Testis (tissue), 3 donors: ENCODE results near the gene SFRP4. TPM values are rescaled to one million over a fixed set of nuclear protein-coding genes. Genes with fewer than 3 reads are reported as not detected.

Experiments
- DNase-seq: peaks from one replicate; pipeline ENCODE4 v3.0.0-alpha.2; 2019
- H3K27ac ChIP-seq, 2 donors: fragments of 200-600 bp; sonication (generic); one replicate each; pipeline ENCODE4 v1.5.1; 2019
- H3K27me3 ChIP-seq: fragments of 200-600 bp; sonication (generic); one replicate; pipeline ENCODE4 v1.5.1; 2019
- H3K36me3 ChIP-seq: fragments of 200-600 bp; sonication (generic); one replicate; pipeline ENCODE4 v1.5.1; 2017; ENCODE audit warnings: low read depth; ENCODE audit errors: missing control alignments
- H3K4me1 ChIP-seq: fragments of 200-600 bp; sonication (generic); one replicate; pipeline ENCODE4 v1.5.1; 2019
- H3K4me3 ChIP-seq, 2 donors: fragments of 200-600 bp; sonication (generic); one replicate each; pipeline ENCODE4 v1.5.1; 2017 to 2019
- H3K9me3 ChIP-seq: fragments of 200-600 bp; sonication (generic); one replicate; pipeline ENCODE4 v1.5.1; 2017
- POLR2A ChIP-seq: fragments of 450-650 bp; IDR thresholded peaks from one replicate; pipeline ENCODE4 v1.6.1; 2017; ENCODE audit warnings: antibody characterized with exemption, mild to moderate bottlenecking, moderate library complexity
- WGBS, 2 donors: methylation state at CpG; one replicate each; pipeline ENCODE4 v1.1.5; 2018; 5-methylcytosine and 5-hydroxymethylcytosine counted together
- intact Hi-C: fragments of 100-400 bp; cut with DNase I; formaldehyde crosslinking; loops from one replicate; pipeline ENCODE4 v1.15.1; 2023; ENCODE audit warnings: low total_unique reads
- polyA plus RNA-seq: library from polyadenylated mRNA; stranded (reverse); fragments of 350-450 nt; fragmentation: Illumina TruSeq; extraction: RNeasy Lipid Tissue Mini Kit (QIAGEN cat#74804); gene quantifications from one replicate; pipeline ENCODE4 v1.2.3, GENCODE V29; 2014; ENCODE audit warnings: low read depth, low replicate concordance; ENCODE audit not compliant: insufficient read depth
- total RNA-seq, 2 donors: library from RNA; depleted of rRNA; stranded (reverse); fragments of >200 nt; gene quantifications; one replicate each; pipeline ENCODE4 v1.2.3, GENCODE V29; 2016
- TF ChIP-seq, protein P1 (sequence below), 3 experiments: fragments of 450-650 bp in 2 of 3; fragments of 200-600 bp in 1 of 3; sonication (generic) in 1 of 3; IDR thresholded peaks; one replicate each; pipeline ENCODE4 v1.5.1; 2016 to 2019; ENCODE audit warnings: antibody characterized with exemption in 3 of 3, mild to moderate bottlenecking in 2 of 3, moderate library complexity in 1 of 3

The SFRP4 gene
- total and polyA plus RNA-seq, 3 donors from 2014 or later = 9.0 to 48.0 (median 18.5) TPM

GRCh38 chr7:37947138-37947940, 30.7 kb upstream of the SFRP4 start:
- WGBS, 2 donors = 88 to 90% methylated on average over 7 of the region's 7 CpGs
- DNase-seq = no peak
- peaks cover 15% of the 10 kb centered on the region for H3K4me1 ChIP-seq

GRCh38 chr7:37945336-37945735, 28.7 kb upstream of the SFRP4 start:
- 70 to 82% methylated on average over 4 of the region's 4 CpGs for WGBS, 2 donors
- intact Hi-C loops = no loop called here
- no peak for DNase-seq
- H3K9me3 ChIP-seq = no peaks in the 10 kb centered on the region
- peak overlapping the region in 1 of 2 donors; percentile 8 for H3K27ac ChIP-seq
- H3K27me3 ChIP-seq = no peaks in the 10 kb centered on the region
- H3K4me1 ChIP-seq = peaks cover 20% of the 10 kb centered on the region
- no peaks in the 10 kb centered on the region for H3K36me3 ChIP-seq
- no peak overlapping the region for H3K4me3 ChIP-seq
- TF ChIP-seq, protein P1, sequence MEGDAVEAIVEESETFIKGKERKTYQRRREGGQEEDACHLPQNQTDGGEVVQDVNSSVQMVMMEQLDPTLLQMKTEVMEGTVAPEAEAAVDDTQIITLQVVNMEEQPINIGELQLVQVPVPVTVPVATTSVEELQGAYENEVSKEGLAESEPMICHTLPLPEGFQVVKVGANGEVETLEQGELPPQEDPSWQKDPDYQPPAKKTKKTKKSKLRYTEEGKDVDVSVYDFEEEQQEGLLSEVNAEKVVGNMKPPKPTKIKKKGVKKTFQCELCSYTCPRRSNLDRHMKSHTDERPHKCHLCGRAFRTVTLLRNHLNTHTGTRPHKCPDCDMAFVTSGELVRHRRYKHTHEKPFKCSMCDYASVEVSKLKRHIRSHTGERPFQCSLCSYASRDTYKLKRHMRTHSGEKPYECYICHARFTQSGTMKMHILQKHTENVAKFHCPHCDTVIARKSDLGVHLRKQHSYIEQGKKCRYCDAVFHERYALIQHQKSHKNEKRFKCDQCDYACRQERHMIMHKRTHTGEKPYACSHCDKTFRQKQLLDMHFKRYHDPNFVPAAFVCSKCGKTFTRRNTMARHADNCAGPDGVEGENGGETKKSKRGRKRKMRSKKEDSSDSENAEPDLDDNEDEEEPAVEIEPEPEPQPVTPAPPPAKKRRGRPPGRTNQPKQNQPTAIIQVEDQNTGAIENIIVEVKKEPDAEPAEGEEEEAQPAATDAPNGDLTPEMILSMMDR (IDR thresholded peaks at IDR 0.05) = no peak
- no peak for TF ChIP-seq POLR2A

More at GRCh38 chr7:37947138-37947940, 30.7 kb upstream of the SFRP4 start:
- Histone ChIP-seq H3K9me3 (no peaks in the 10 kb centered on the region), H3K27me3 (no peaks in the 10 kb centered on the region), H3K27ac (no peak overlapping the region), H3K4me3 (no peak overlapping the region), H3K36me3 (no peaks in the 10 kb centered on the region)
- intact Hi-C loops = no loop called here
- TF ChIP-seq, protein P1 (IDR thresholded peaks at IDR 0.05) = no peak
- TF ChIP-seq POLR2A = no peak

DNA sequence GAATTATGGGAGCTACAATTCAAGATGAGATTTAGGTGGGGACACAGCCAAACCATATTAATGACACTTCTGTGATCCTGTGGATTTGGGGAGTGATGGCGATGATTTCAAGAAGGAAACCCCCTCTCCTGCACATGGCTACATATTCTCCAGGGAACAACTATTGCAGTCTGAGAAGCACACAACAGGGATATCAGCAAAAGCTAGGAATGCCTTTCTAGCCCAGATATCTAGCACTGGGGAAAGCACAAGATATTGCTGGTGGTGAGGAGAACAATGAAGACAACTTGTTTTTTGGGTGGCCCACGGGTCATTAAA, 28.1 kb upstream of the SFRP4 start:
- Histone ChIP-seq H3K27ac (peak overlapping the region; percentile 53 to 68), H3K9me3 (no peaks in the 10 kb centered on the region), H3K36me3 (no peaks in the 10 kb centered on the region), H3K4me3 (no peak overlapping the region), H3K4me1 (peaks cover 20% of the 10 kb centered on the region), H3K27me3 (no peaks in the 10 kb centered on the region)
- no peak for DNase-seq
- TF ChIP-seq POLR2A = no peak
- TF ChIP-seq, protein P1 (IDR thresholded peaks at IDR 0.05) = no peak
- 36 to 46% methylated on average over 2 of the region's 2 CpGs for WGBS, 2 donors
- intact Hi-C loops = no loop called here

DNA sequence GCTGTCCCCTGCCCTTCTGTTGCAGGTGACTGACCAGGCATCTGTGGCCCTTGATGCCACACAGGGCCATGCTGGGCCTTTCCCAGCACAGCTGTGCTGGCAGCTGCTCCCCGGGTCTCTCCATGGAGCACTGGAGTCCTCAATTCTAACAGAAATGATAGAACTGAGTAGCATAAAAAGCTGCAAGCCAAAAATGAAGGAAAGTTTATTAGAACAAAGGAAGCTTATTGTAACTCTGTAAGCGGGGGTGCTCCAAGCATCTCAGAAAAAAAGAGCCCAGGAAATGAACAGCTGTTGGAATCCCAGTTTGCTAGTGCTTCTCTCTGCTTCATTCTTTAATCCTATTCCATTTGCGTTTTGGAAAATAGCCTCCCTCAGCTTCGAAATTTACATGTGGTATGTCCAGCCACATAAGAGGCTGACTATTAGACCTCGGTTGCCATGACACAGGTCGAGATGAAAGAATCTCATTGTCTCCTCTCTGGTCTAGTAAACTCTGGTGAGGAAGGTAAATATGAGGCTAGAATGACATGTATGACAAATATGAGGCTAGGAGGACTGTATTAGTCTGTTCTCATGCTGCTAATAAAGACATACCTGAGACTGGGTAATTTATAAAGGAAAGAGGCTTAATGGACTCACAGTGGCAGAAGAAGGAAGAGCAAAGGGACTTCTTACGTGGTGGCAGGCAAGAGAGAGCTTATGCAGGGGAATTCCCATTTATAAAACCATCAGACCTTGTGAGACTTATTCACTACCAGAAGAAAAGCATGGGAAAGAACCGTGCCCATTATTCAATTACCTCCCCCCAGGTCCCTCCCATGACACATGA, 27.5 kb upstream of the SFRP4 start:
- WGBS, 2 donors = 48 to 53% methylated on average over 8 of the region's 8 CpGs
- H3K36me3 ChIP-seq = no peaks in the 10 kb centered on the region
- TF ChIP-seq, protein P1 (IDR thresholded peaks at IDR 0.05) = no peak
- TF ChIP-seq POLR2A = no peak

More for the DNA sequence above, 27.5 kb upstream of the SFRP4 start:
- no peak for DNase-seq
- H3K4me1 ChIP-seq = peaks cover 20% of the 10 kb centered on the region
- H3K9me3 ChIP-seq = no peaks in the 10 kb centered on the region
- intact Hi-C loops = no loop called here
- peak overlapping the region; percentile 53 to 68 for H3K27ac ChIP-seq
- H3K27me3 ChIP-seq = no peaks in the 10 kb centered on the region
- H3K4me3 ChIP-seq = no peak overlapping the region
